Psoas muscle (tissue), 8 donors: ENCODE results near the gene ESR2. TPM values are rescaled to one million over a fixed set of nuclear protein-coding genes. Genes with fewer than 3 reads are reported as not detected.

ENCODE experiments used
- ATAC-seq, 4 donors: fragments of 200-7000 bp; cut with Tn5 transposase; one replicate each; pipeline ENCODE4 v1.9.1; 2020; ENCODE audit warnings: moderate library complexity in 3 of 4, mild to moderate bottlenecking in 2 of 4
- DNase-seq, 2 donors: peaks; one replicate each; pipeline ENCODE4 v3.0.0-alpha.2; 2020
- H3K27ac ChIP-seq: fragments of 200-600 bp; one replicate; pipeline ENCODE4 v1.8.0; 2022
- H3K27me3 ChIP-seq, 3 donors: fragments of 200-600 bp in 1 of 3; one replicate each; pipeline versions ENCODE4 v1.6.1 to v1.8.0; 2013 to 2022; ENCODE audit warnings: low read length in 2 of 3, mild to moderate bottlenecking in 2 of 3, moderate library complexity in 1 of 3; ENCODE audit not compliant: insufficient read depth in 3 of 3
- H3K36me3 ChIP-seq, 2 donors: fragments of 200-600 bp in 1 of 2; one replicate each; pipeline versions ENCODE4 v1.6.1 to v1.8.0; 2013 to 2022; ENCODE audit warnings: low read depth in 1 of 2, mild to moderate bottlenecking in 1 of 2, moderate library complexity in 1 of 2; ENCODE audit not compliant: insufficient read depth in 1 of 2
- H3K4me1 ChIP-seq: fragments of 200-600 bp; one replicate; pipeline ENCODE4 v1.8.0; 2022
- H3K4me3 ChIP-seq: fragments of 200-600 bp; one replicate; pipeline ENCODE4 v1.8.0; 2022; ENCODE audit warnings: mild to moderate bottlenecking
- H3K9me3 ChIP-seq: fragments of 200-600 bp; one replicate; pipeline ENCODE4 v1.8.0; 2022
- WGBS, 3 donors: extraction: QIAGEN DNeasy Blood & Tissue Kit; methylation state at CpG; one replicate each; pipeline versions ENCODE4 v1.1.6 to v1.1.7; 2013; 5-methylcytosine and 5-hydroxymethylcytosine counted together
- intact Hi-C, 2 donors: fragments of 100-400 bp; cut with DNase I; formaldehyde crosslinking; loops; one replicate each; pipeline versions ENCODE4 v1.11.0 to v1.14.2; 2022
- polyA plus RNA-seq, 3 donors: library from polyadenylated mRNA; stranded (reverse); fragments of 200-250 nt; gene quantifications; one replicate each; pipeline ENCODE4 v1.2.3, GENCODE V29; 2013
- total RNA-seq, 4 donors: library from RNA; stranded (reverse); fragmentation: NEBNext Ultra II Directional in 2 of 4; extraction: Animal tissue kit (Norgen Biotek cat#: 25700) in 2 of 4; gene quantifications; one replicate each; pipeline versions ENCODE4 v1.2.1 to v1.2.4, GENCODE V29; 2021 to 2023
- TF ChIP-seq, protein P1 (sequence below): fragments of 200-600 bp; IDR thresholded peaks from one replicate; pipeline ENCODE4 v1.8.0; 2022; ENCODE audit warnings: antibody characterized with exemption
- donor health status: healthy with polysubstance abuse.
- donor health status: DM: no; HTN: no; CAD: no; lungs with moderate emphysema.
- donor health status: Bipolar disorder and iron deficiency.
- donor health status: healthy.
- donor health status: DM: yes; HTN: yes; CAD: no.
- donor health status: DM: no; HTN: no; CAD: no.
- donor health status: DM: no; HTN: no; CAD: no.
- donor health status: DM: yes; HTN: yes; CAD: no.

ESR2 gene
- total and polyA plus RNA-seq, 7 donors, result 0.21 to 1.5 (median 0.77) TPM; not detected in 2

DNA sequence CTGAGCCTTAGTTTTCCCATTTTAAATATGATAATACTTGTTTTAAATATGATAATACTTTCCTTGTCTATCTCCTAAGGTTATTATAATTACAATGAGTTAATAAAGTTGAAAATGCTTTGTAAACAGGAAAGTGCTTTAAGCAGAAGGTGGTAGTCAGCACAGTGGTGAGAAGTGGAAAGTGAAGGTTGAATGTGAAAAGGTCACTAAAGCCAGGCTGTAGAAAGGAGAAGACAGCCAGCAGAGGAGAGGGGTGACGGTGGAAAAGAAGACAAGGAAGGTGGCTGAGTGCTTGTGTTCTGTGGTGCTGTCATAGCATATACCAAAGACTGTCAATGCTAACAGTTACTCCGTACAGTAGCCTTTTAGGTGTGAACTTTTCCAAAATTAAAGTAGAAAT lies 117.8 kb downstream of the ESR2 start:
- Histone ChIP-seq H3K4me1 (no peaks in the 10 kb centered on the region), H3K27ac (no peak overlapping the region), H3K9me3 (no peaks in the 10 kb centered on the region), H3K27me3 (no peaks in the 10 kb centered on the region), H3K4me3 (no peak overlapping the region), H3K36me3 (peaks cover 0 to 99% of the 10 kb centered on the region in 2 donors)
- TF ChIP-seq, protein P1, sequence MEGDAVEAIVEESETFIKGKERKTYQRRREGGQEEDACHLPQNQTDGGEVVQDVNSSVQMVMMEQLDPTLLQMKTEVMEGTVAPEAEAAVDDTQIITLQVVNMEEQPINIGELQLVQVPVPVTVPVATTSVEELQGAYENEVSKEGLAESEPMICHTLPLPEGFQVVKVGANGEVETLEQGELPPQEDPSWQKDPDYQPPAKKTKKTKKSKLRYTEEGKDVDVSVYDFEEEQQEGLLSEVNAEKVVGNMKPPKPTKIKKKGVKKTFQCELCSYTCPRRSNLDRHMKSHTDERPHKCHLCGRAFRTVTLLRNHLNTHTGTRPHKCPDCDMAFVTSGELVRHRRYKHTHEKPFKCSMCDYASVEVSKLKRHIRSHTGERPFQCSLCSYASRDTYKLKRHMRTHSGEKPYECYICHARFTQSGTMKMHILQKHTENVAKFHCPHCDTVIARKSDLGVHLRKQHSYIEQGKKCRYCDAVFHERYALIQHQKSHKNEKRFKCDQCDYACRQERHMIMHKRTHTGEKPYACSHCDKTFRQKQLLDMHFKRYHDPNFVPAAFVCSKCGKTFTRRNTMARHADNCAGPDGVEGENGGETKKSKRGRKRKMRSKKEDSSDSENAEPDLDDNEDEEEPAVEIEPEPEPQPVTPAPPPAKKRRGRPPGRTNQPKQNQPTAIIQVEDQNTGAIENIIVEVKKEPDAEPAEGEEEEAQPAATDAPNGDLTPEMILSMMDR, result no peak
- DNase-seq (no peak), ATAC-seq (no peak)
- intact Hi-C loops, result loop anchor here in 1 of 2 donors (5.0 kb wide), 1 partner anchor 34 kb away; no protein-coding TSS in a partner anchor
- WGBS, 3 donors, result 95 to 97% (median 97%) methylated on average over 2 of the region's 2 CpGs

DNA sequence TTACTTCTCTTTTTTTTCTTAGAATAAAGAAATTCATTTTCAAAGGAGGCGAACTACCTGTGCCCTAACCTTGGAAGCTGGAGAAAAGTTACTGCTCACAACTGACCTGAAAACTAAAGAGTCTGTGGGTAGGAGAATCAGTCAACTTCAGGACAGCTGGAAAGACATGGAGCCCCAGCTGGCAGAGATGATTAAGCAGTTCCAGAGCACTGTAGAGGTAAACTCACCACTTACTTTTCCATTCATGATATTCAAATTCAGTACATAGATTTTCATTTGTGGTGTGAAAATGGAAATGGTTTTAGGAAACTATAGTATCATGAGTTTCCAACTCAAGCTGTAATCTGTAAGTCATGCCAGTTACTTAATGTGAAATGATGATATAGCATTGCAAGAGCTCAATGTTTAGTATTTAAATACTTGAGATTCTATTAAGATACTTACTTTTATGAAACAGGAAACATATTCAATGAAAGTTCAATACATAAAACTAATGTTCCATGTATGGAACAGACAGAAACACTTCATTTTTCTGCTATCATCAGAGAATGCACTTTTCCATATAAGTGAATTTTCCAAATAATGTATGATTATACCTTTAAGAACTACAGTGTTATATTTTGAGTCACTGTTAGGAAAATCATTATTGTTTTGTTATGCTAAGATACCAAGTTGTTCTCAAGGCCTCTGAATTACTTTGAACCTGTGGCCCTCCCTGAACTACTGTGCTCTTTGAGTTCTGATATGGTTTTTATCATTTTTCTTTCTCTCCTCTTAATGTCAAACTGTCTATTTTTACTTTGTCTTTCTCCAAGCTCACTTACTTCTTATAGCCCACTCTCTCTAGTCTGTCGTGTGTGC lies 119.0 kb downstream of the ESR2 start:
- Histone ChIP-seq H3K4me1 (no peaks in the 10 kb centered on the region), H3K4me3 (no peak overlapping the region), H3K27me3 (no peaks in the 10 kb centered on the region), H3K36me3 (peaks cover 0 to 100% of the 10 kb centered on the region in 2 donors), H3K9me3 (no peaks in the 10 kb centered on the region), H3K27ac (no peak overlapping the region)
- intact Hi-C loops, result loop anchor here in 1 of 2 donors (5.0 kb wide), 1 partner anchor 33 kb away; no protein-coding TSS in a partner anchor
- no peak for ATAC-seq
- no peak for DNase-seq
- 94 to 96% (median 96%) methylated on average over 2 of the region's 2 CpGs for WGBS, 3 donors
- TF ChIP-seq, protein P1, result no peak

- intact Hi-C loops, result no loop called here
- TF ChIP-seq, protein P1, result no peak
- H3K36me3 ChIP-seq, result peaks cover 13 to 100% of the 10 kb centered on the region in 2 donors
- DNase-seq (no peak), ATAC-seq (no peak)
- no peak overlapping the region for H3K27ac ChIP-seq
- WGBS, 3 donors, result 96 to 98% (median 96%) methylated on average over 8 of the region's 8 CpGs
- H3K27me3 ChIP-seq, result no peaks in the 10 kb centered on the region
- no peaks in the 10 kb centered on the region for H3K9me3 ChIP-seq
- H3K4me3 ChIP-seq, result no peak overlapping the region
- no peaks in the 10 kb centered on the region for H3K4me1 ChIP-seq
These were observed 124.0 kb downstream of the ESR2 start for GRCh38 chr14:64170181-64170580.

- 94 to 96% (median 94%) methylated on average over 3 of the region's 3 CpGs for WGBS, 3 donors
- intact Hi-C loops, result loop anchor here in 1 of 2 donors (5.0 kb wide), 1 partner anchor 133 kb away; the partner anchor contains the start of gene ESR2
- ATAC-seq, result peak in 1 of 4 donors; percentile 36
- no peaks in the 10 kb centered on the region for H3K27me3 ChIP-seq
- no peaks in the 10 kb centered on the region for H3K4me1 ChIP-seq
- peaks cover 6 to 100% of the 10 kb centered on the region in 2 donors for H3K36me3 ChIP-seq
- no peak for DNase-seq
- H3K9me3 ChIP-seq, result no peaks in the 10 kb centered on the region
- TF ChIP-seq, protein P1, result no peak
- no peak overlapping the region for H3K27ac ChIP-seq
- no peak overlapping the region for H3K4me3 ChIP-seq
These were observed 134.6 kb downstream of the ESR2 start for GRCh38 chr14:64159588-64159987.
